GM21423 (cell line): ENCODE results near the gene OLIG2.

ENCODE experiments used
- ATAC-seq: cut with Tn5 transposase; IDR thresholded peaks from one replicate; pipeline ENCODE4 v1.9.1; 2021; ENCODE audit warnings: mild to moderate bottlenecking, moderate library complexity; ENCODE audit not compliant: unreplicated experiment

Gene OLIG2

DNA sequence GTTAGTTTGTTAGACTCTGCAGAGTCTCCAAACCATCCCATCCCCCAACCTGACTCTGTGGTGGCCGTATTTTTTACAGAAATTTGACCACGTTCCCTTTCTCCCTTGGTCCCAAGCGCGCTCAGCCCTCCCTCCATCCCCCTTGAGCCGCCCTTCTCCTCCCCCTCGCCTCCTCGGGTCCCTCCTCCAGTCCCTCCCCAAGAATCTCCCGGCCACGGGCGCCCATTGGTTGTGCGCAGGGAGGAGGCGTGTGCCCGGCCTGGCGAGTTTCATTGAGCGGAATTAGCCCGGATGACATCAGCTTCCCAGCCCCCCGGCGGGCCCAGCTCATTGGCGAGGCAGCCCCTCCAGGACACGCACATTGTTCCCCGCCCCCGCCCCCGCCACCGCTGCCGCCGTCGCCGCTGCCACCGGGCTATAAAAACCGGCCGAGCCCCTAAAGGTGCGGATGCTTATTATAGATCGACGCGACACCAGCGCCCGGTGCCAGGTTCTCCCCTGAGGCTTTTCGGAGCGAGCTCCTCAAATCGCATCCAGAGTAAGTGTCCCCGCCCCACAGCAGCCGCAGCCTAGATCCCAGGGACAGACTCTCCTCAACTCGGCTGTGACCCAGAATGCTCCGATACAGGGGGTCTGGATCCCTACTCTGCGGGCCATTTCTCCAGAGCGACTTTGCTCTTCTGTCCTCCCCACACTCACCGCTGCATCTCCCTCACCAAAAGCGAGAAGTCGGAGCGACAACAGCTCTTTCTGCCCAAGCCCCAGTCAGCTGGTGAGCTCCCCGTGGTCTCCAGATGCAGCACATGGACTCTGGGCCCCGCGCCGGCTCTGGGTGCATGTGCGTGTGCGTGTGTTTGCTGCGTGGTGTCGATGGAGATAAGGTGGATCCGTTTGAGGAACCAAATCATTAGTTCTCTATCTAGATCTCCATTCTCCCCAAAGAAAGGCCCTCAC is at the start of gene OLIG2:
OLIG2 (plus strand) TSS at position 447 of the 954 bp plus-strand sequence. CDS start 928 bp downstream, outside the sequence.
- ATAC-seq: no peak

DNA sequence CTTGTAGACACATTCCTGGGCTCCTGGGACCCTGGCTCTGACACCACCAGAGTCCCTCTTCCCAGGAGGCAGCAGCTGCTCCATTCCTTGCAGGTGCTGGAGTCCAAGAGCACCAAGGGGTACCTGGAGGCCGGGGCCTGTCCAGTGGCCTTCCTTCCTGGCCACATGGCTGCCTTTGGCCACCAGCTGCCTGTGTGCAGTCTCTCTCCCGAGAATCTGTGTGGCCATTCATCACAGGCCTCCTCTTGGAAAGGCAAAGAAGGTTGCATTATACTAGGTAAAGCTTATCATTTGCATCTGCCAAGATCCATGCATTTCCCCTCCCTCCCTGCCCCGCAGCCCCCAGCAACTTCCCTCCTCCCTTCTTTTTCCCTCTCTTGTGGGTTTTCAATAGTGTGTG is 48.9 kb upstream of the OLIG2 start:
- no peak for ATAC-seq

DNA sequence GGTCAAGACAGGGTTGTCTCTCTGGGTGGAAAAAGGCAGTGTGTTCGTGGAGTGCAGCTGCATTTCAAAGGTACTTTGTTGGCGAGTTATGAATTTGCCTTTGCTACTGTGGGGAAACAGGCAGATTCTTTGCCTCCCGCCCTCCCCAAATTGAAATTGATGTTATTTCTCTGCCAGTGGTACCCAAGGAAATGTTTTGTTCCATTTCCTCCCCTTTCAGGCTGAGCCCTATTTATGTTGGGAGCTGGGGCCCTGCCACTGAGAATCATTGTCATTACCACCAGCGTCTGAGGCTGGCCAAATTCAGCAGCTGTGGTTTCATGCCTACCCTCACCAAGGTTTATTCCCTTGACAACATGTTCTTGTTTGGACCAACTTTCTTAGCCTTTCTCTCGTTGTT is 48.5 kb upstream of the OLIG2 start:
- no peak for ATAC-seq

DNA sequence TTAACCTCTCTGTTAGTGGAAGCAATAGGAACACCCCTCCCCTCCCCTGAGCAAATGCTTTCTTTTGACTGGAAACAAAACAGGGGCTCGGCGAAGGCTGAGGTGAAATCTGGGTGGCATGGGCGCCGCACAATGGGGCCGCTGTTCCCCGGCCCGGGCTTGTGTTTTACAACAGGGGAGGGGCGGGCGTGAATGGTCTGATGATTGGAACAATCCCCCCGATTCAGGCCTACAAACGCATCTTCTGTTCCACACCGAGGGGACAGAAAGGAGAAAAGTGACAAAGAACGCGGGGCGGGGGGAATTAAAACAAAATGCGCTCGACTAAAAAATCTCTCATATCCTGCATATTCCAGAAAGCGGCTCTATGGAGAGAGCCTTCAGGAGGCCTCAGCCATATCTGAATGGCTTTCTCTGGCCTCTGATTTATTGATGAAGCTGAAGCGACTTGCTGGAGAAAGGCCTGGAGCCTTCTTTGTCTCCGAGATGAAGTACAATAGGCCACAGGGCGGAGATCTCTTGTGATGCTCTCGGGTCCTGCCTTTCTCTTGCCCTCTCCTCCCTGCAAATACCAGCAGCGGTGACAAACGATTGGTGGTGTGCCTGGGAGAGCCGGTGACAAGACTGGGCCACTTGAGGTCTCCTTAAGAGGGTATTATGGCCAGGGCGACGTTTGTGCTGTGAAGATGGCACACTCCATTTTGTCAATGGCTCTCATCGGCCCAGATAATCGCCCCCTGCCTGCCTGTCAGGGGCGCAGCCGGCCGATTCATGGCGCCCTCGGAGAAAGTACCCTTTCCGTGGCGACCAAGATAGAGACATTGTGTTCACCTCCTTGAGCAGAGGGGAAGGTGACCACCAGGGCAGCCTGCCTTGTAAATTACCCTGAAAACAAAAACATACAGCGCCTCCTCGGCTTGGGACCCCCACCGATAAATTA is 47.1 kb upstream of the OLIG2 start:
- ATAC-seq: no peak

DNA sequence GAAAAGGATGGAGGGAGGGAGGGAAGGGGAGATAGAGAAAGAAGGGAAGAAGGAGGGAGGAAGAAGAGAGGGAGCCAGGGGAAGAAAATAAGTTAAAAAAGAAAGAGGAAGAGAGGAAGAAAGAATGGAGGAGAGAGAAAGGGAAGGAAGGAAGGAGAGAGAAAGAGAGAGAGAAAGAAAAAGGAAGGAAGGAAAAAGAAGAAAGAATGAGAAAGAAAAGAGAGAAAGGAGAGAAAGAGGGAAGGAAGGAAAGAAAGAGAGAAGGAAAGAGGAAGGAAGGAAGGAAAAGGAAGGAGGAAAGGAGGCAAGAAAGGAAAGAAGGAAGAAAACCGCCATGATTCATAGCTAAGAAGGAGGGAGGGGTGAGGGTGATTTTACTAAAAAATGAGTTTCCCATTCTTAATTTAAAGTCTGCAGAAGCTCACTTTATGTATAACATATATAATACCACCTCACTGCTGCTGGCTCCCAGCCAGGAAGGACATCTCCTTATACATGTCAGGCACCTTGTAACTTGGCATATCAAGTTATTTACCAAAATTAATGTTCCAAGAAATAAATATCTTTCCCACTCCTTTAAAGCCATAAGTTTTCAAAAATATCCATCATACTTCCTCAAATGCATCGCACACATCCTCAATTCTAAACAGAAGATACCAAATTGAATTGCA is 46.0 kb upstream of the OLIG2 start:
- no peak for ATAC-seq

DNA sequence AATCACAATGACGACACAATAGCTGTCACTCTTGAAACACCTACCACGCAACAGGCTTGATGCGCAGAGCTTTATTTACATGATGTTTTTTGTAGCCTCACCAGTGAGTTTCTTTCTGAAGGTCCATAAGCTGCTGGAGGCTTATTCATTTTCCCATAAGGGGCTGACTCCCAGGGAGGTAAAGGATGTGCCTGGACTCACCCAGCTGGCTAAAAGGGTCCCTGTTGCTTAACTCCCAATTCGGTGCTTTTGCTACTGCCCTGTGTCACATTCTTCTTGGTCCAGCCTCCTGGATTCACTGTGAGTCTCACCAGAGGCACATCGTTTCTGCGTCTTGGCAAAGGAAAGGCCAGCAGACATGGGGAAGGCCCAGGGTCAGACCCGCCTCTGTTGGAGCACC is 44.6 kb upstream of the OLIG2 start:
- ATAC-seq: no peak

DNA sequence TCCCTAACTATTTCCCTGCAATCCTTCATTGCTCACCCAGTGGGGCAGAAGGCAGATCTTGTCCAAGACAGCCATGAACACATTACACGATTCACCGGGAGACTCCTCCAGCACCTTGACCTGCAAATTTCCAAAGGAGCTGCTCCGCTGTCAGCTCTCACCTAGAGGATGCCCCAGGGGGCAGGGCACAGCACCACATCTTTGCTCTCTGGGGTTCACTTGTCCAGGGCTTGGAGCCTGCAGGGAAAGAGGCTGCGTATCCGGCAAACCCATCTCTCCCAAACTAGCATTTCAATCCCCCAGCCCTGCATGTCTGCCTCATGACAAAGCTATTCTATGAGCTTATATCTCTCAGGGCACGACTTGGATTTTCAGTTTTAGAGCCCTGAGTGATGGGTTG is 35.1 kb upstream of the OLIG2 start:
- no peak for ATAC-seq

DNA sequence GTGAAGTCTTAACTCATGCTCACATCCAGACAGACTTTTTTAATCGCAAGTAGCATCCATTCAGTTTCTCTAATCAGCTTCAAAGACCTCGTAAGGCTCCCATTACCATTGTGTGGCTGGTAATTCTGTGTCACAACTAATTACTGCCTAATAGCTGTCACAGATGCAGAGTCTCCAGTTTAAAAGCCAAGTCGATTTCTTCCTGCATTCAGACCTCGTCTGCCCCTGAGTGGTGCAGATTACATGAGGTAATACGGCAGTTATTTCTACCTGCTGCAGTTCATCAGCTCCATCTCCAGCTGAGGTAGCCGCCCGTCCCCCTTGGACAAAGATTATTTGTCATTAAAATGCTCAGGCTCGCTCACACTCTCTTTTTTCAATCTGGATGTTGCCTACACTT is 34.4 kb upstream of the OLIG2 start:
- ATAC-seq: no peak

DNA sequence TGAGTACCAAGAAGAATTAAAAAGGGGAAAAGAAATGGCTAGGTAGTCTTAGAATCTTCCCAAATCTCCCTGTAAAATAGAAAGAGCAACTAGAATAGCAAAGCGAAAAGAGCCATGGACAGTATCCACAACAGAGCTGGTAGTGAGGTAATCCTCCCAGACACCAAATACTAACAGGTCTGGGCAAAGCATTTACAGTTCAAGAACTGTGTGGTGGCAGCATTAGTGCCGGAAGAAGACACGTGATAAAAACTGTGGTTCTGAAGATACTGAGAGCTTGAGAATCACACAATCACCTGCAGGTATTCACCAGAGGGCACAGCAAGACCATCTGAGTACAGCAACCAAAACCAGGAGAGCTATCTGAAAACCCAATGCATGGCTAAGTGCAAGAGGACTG is 31.8 kb upstream of the OLIG2 start:
- ATAC-seq: no peak

DNA sequence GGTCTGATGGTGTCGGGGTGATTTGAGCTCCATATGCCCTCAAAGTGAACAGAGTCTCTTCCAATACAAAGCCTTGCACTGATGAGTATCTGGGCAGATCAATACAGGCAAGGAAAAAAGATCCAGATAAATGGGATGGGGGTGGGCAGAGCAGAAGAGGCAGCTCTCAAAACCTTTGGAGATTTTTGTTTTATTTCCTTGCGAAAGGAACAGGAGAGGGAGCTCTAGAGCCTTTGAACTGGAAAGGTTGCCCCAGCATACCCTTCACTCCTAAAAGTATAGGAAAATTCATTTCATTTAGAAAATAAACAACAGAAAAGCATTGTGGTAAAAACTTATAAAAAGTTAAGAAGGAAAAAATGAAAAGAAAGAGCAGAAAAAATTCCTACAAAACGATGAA is 31.4 kb upstream of the OLIG2 start:
- no peak for ATAC-seq

DNA sequence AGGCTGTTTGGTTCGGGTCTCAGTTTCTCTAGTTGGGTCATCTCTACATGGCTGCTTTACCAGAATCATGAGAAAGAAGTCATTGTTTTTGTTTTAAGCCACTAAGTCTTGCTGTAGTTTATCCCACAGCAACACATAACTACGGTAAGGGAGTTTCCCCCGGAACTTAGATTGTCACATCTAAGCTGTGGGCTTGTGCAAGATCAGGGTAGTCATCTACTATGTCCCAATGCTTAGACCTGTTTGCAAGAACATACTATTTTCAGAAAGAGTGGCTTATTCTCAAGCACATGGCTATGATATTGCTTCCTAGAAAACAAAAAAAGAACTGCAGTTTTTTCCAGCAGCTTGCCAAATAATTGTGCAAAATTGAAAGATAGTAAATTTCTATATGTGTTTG is 18.0 kb upstream of the OLIG2 start:
- ATAC-seq: no peak

DNA sequence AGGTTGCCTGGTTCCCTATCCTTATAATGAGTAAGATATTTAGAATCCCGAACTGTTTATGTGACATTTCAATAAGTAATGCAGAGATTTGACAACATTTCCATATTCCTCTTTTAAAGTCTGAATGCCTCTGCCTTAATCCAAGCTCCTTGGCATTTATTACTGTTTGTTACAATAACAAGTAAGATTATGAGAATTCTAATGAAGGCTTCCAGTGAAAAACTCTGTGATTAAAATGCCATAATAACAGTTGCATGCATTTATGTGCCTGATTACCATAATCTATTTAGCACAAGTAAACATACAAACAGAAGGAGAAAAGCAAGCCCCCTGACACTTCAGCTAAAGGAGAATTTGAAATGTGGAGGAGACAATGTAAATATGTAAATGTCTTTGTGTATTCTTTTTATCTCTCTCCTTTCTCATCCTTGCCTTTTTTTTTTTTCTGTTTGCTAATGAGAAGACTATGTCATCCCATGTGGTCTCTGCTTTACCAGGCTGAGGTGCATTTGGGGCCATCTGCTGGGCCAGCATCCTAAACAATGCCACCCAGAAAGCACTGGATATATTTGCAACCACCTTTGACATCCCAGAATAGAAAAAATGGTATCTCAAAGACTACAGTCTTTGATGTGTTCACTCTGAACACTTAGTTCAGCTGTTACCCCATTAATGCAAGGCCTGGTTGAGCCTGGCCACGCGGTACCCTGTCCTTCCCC is 17.2 kb upstream of the OLIG2 start:
- ATAC-seq: no peak

DNA sequence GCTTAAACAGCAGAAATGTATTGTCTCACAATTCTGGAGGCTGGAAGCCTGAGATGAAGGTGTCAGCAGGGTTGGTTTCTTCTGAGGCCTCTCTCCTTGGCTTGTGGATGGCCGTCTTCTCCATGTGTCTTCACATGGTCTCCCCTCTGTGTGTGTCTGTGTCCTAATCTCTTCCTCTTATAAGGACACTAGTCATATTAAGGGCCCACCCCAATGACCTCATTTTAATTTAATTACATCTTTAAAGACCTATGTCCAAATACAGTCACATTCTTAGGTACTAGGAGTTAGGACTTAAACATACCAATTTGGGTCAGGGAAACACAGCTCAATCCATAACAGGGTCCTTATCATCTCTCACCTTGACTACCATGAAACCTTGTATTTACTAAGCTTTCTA is 14.8 kb upstream of the OLIG2 start:
- no peak for ATAC-seq

DNA sequence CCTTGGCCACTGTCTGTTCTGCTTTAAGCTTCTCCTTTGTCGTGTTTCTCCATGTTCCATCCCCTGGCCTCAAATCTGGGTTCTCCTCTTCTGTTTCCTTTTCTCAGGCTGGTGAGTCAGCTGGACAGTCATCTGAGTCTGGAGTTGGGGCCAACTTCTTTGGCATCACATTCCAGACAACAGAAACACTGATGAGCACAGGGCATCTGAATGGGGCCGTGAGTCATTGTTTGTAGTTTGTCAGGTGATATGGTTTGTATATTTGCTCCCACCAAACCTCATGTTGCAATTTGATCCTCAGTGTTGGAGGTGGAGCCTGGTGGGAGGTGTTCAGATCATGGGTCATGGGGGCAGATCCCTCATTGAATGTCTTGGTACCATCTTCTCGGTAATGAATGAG is 14.3 kb upstream of the OLIG2 start:
- ATAC-seq: no peak

DNA sequence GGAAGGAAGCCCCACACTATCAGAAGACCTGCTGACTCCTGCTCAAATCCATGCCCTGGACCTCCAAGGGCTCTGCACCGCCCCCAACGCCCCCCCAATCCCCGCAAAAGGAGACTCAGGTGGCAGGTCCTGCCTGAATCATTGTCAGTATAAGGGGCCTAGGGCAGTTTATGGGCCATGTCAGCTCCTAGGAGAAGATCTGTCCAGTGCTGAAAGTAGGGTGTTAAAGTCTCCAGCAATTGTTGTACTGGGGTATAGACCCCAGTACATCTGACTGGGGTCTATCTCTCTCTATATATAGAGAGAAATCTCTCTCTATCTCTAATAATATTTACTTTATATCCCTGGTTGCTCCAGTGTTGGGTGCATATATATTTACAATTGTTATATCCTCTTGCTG is 12.1 kb upstream of the OLIG2 start:
- no peak for ATAC-seq

DNA sequence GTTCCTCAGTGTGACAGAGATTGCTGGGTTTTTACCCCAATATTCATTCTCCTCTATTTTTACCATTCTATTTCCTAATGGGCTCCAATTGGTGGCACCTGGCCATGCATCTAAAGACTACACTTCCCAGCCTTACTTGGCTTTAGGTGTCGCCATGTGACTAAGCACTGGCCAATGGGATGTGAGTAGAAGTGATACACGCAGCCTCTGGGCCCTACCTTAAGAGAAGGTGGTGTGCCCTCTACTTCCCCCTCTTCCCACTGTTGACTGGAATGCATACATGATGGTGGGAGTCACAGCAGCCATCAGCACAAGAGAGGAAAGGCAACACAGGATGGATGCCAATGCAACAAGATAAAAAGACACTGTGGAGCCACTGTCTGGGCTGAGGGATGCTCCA is 11.4 kb upstream of the OLIG2 start:
- ATAC-seq: no peak

DNA sequence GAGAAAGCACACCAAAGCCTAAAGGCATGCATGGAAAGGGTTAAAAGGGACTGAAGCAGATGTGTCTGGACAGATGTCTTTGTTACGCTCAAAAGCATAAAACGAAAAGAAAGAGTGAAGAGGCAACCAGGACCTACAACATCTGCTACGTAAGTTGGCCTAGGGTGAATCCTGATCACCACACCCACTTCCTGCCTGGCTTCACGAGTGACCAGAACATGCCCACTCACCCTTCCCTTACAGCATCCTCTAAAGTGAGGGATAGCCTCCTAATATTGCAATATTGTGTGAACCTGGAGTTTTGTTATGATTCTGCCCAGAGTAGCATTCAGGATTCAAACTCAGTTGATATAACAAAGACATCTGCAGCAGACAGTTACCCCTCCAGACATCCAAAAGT is 10.6 kb upstream of the OLIG2 start:
- no peak for ATAC-seq

DNA sequence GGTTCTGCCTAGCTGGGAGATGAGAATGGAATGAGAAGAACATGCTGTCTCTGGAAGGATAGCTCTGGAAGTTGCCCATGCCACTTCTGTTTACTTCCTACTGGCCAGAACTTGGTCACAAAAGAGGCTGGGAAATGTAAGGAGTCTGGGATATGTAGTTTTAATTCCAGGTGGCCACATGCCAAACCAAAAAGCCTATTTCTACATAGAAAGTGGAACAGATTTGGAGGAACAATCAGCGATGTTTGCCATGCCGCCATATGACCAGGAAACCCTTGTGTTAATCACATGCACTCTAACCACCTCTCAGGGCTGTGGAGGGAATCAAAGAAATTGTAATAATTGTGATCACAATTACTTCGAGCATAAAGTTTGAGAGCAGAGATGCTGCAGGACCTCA is 10.0 kb upstream of the OLIG2 start:
- ATAC-seq: no peak

DNA sequence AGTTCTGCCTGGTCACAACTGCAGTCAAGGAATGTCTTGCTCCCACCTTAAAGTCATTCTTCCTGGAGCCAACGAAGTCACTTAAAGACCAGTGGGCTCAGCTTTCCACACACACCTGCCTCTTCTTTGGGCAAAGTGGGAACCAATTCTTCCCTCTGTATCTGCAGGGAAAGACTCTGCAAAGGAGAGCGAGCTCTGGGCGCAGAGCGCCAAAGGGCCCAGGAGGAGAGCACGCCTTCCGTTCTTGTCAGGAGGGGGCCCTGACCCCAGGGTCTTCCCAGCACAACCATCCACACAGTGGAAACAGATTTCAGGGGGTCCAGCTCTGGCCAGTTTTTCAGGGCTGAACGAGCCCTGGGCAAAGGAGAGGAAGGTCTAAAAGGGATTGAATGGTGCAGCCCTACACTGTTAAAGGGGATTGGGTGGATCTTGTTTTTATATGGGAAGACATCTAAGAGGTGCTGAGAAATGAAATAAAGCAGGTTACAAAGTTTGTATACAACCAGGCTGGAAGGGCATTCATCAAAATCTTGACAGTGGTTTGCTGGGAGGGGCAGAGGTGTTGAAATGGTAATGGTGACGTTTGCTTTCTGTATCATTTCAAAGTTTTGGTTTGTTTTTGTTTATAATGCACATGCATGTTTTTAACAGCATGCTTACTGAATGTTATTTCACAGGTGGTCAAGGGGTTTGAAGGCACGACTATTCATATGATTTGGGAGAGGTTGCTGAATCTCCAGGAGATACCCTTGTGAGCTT is 6.8 kb upstream of the OLIG2 start:
- no peak for ATAC-seq

DNA sequence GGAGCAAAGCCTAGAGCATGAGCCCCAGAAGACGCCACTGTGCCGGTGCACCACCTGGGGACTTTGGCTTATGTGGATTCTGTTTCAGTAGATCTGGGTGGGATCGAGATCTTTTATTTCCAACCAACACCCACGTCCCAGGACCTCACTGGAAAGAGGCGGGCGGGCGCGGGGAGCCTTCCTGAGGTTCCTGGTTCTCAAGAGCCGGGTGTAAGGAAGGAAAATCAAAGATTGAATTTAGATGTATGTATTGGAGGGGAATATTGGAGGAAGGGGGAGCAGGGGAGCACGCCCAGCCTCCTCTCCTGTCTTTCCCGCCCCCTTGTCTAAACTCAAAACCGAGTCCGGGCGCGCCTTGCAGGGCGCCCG is 6.2 kb upstream of the OLIG2 start:
- no peak for ATAC-seq
